ENCODE results near the gene DPH3.

The DPH3 gene

GRCh38 chr3:16236856-16237393 lies 27.8 kb downstream of the DPH3 start:
- TF ChIP-seq CTCF (IDR thresholded peaks at IDR 0.05) = no peak
- Histone ChIP-seq H3K27ac (peak overlapping the region in 1 of 2 donors; percentile 7), H3K4me3 (no peak overlapping the region)
- no peak for DNase-seq (ENCODE audit: low spot score)

GRCh38 chr3:16236030-16236639 lies 28.6 kb downstream of the DPH3 start:
- Histone ChIP-seq H3K4me3 (no peak overlapping the region), H3K27ac (no peak overlapping the region)
- no peak for DNase-seq (ENCODE audit: low spot score)
- TF ChIP-seq CTCF (IDR thresholded peaks at IDR 0.05) = no peak

GRCh38 chr3:16234281-16234680 lies 30.5 kb downstream of the DPH3 start:
- H3K4me3 ChIP-seq = no peak overlapping the region
- no peak overlapping the region for H3K27ac ChIP-seq
- no peak for DNase-seq (ENCODE audit: low spot score)
- no peak for TF ChIP-seq CTCF (IDR thresholded peaks at IDR 0.05)

GRCh38 chr3:16233806-16234205 lies 30.9 kb downstream of the DPH3 start:
- no peak overlapping the region for H3K27ac ChIP-seq
- no peak overlapping the region for H3K4me3 ChIP-seq
- no peak for DNase-seq (ENCODE audit: low spot score)
- TF ChIP-seq CTCF (IDR thresholded peaks at IDR 0.05) = no peak

- TF ChIP-seq CTCF (IDR thresholded peaks at IDR 0.05) = no peak
- no peak overlapping the region for H3K4me3 ChIP-seq
- no peak for DNase-seq (ENCODE audit: low spot score)
- no peak overlapping the region for H3K27ac ChIP-seq
Observed at GRCh38 chr3:16231983-16232382, 32.8 kb downstream of the DPH3 start.

GRCh38 chr3:16229681-16230080 lies 35.1 kb downstream of the DPH3 start:
- no peak overlapping the region for H3K27ac ChIP-seq
- H3K4me3 ChIP-seq = no peak overlapping the region
- DNase-seq (ENCODE audit: low spot score) = no peak
- no peak for TF ChIP-seq CTCF (IDR thresholded peaks at IDR 0.05)

- Histone ChIP-seq H3K27ac (no peak overlapping the region), H3K4me3 (no peak overlapping the region)
- no peak for TF ChIP-seq CTCF (IDR thresholded peaks at IDR 0.05)
- DNase-seq (ENCODE audit: low spot score) = no peak
Observed at GRCh38 chr3:16227566-16227965, 37.2 kb downstream of the DPH3 start.

Data from coronary artery (tissue), 2 donors.